LNCAP (cell line): Measurements from ENCODE around the gene TTLL3.

Experiments used
- TF ChIP-seq, protein P1 (sequence below): fragments of 450-650 bp; IDR thresholded peaks from 2 replicates; pipeline ENCODE4 v1.5.1; 2017; ENCODE audit warnings: mild to moderate bottlenecking

The TTLL3 gene

DNA sequence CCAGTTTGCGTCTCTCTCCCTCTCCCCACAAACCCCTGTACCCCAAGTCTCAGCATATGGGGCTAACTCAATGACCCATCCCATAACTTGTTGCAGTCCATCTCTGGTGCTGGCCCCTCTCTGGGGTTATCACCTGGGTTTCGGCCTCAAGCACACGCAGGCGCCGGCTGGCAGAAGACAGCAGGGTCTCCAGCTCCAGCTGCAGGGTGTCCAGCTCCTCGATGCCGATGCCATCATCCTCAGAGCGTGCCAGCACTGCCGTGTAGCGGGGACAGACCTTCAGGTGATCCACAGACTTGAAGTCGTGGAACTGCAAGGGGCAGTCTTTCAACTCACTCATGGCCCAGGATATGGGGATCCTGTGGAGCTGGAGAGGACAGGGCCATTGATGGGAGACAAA is 18.9 kb upstream of the TTLL3 start:
- TF ChIP-seq, protein P1, sequence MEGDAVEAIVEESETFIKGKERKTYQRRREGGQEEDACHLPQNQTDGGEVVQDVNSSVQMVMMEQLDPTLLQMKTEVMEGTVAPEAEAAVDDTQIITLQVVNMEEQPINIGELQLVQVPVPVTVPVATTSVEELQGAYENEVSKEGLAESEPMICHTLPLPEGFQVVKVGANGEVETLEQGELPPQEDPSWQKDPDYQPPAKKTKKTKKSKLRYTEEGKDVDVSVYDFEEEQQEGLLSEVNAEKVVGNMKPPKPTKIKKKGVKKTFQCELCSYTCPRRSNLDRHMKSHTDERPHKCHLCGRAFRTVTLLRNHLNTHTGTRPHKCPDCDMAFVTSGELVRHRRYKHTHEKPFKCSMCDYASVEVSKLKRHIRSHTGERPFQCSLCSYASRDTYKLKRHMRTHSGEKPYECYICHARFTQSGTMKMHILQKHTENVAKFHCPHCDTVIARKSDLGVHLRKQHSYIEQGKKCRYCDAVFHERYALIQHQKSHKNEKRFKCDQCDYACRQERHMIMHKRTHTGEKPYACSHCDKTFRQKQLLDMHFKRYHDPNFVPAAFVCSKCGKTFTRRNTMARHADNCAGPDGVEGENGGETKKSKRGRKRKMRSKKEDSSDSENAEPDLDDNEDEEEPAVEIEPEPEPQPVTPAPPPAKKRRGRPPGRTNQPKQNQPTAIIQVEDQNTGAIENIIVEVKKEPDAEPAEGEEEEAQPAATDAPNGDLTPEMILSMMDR, result no peak

DNA sequence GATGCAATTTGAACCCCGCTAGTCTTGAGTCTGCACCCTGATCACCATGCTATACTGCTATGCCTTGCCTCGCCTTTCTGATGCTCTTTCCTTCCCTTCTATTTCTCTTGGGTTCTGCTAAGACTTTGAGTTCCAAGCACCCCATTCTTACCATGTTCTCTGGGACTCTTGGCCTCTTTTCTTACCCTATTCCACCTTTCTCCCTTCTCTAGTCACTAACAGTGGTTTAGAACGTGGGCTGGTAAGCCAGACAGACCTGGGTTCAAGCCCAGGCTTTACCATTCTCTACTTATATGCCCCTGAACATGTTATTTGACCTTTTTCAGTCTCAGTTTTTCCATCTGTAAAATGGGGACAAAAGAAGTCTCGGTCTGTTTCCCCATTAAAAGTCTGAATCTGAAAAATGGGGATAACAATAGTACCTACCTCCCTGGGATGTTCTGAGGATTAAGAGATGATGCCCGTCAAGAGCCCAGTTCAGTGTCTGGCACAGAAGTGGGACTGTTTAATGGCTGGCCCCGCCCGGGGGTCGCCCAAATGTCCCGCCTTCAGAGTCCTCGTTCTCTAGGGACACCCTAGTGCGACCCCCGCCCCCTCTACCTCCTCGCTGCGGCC is 18.2 kb upstream of the TTLL3 start:
- TF ChIP-seq, protein P1, result no peak

DNA sequence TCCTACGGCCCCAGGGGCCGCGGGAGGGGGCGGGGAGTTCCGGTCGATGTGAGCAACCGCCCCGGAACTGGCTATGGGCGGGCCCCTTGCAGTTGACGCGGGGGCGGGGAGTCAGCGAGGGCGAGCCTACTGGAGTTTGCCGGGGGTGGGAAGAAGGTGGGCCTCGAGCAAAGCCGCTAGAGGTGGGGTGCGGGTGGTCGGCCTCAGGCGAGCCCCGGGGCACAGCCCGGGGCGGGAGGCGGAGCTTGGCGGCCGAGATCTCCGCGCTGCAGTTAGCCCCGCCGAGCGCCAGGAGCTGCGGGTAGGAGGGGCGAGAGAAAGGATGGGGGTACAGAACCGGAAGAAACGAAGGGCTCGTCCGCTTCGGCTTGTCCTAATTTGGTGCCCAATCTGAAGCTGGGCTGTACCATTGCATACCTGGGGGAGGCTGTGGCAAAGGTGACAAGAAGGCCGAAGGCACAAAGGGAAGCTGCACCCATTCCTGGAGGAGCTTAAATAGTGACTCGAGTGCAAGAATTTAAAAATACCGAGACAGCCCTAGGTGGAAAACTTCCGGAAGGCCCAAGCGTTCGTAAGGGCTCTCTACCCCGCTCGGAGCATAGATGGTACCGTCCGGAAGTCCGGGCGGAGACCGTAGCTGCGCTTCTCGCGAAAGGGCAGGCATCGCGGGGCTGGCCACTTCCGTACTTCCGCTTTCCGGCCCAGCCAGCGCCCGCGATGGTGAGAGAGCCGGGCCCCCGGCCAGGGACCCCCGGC is 17.5 kb upstream of the TTLL3 start, which contains the start of the genes ARPC4 and TADA3:
Gene ARPC4, plus strand, starts transcription at position 678 of the 756 bp plus-strand sequence. Its CDS starts 40 bp downstream, at position 718.
Gene TADA3, minus strand, starts transcription at position 69 of the 756 bp plus-strand sequence. CDS start 1,007 bp downstream, outside the sequence.
- TF ChIP-seq, protein P1, result no peak

DNA sequence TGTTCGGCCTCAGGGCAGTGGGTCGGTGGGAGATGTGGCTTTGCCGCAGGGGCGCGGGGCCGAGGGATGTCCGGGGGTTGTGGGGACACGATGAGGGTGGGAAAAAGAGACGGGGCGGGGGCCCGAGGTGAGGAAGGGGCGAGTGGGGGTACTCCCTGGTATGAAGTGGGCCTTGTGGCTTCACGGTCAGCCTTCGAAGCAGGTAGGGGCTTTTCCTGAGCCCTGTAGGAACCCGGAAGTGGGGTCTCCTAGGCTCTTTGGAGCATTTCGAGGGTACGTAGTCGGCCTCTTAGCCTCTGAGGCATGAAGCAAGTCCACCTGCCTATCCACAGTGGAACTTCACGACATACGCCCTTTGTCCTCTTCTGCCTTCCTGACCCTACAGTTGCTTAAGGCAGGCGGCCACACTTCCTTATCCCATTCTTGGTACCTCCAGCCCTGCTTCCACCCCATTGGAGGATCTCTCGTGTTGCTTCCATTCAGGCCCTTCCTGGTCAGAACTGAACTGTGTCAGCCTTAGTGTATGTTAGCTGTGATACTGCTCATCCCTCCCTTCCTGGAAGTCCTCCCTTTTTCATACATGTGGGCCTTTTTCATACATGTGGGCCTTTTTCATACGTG is 16.8 kb upstream of the TTLL3 start:
- TF ChIP-seq, protein P1, result no peak

DNA sequence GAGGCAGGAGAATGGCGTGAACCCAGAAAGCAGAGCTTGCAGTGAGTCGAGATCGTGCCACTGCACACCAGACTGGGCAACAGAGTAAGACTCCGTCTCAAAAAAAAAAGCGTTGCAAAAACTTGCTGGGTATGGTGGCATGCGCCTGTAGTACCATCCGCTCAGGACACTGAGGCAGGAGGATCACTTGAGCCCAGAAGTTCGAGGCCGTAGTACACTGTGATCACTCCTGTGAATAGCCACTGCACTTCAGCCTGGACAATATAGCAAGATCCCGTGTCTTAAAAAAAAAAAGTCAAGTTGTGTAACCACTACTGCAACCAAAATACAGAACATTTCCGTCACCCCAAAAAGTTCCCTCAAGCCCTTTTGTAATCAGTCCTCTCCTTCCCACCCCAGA is 15.7 kb upstream of the TTLL3 start:
- TF ChIP-seq, protein P1, result no peak

DNA sequence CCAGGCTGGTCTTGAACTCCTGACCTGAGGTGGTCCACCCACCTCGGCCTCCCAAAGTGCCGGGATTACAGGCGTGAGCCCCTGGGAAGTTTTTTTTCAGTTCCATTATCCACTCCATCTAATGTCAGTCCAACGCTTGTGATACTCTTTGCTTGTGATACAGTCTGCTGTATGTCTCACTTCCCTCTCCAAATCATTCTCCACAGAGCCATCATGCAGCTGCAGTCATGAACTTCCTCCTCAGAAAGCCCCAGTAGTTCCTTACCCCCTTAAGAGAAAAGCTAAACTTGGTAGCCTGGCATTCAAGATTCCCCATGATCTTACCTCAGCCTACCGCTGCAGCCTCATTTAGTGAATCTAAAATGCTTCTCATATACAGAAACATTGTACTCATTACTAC is 14.9 kb upstream of the TTLL3 start:
- TF ChIP-seq, protein P1, result no peak

DNA sequence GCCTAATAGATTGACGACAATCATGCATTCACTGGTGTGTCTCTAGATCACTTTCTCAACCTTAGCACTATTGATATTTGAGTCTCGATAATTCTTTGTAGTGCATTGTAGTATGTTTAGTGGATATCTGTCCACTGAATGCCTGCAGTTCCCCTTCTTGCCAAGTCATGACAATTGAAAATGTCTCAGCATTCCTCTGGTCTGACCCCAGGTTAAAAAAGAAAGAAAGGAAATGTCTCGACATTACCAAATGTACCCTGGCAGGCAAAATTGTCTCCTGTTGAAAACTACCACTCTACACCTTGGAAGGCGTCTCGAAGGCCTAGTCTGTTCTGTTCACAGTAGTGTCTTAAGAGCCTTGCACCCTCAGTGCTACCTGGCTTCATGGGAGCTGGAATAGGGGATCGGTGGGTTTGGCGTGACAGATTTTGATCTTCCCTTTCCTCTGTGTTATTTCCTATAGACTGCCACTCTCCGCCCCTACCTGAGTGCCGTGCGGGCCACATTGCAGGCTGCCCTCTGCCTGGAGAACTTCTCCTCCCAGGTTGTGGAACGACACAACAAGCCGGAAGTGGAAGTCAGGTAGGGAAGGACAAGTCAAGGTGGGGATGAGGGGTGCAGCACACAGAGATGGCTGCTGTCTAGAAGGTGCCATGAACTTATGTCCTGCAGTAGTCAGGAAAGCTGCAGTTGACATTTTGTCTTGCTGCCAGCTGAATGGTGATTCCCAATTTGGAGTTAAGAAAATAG is 12.7 kb upstream of the TTLL3 start:
- TF ChIP-seq, protein P1, result no peak
